Measurements from ENCODE around the gene TAS2R38. TPM values are rescaled to one million over a fixed set of nuclear protein-coding genes. Genes with fewer than 3 reads are reported as not detected.

The TAS2R38 gene
- total and polyA plus RNA-seq, 2 donors = not detected

DNA sequence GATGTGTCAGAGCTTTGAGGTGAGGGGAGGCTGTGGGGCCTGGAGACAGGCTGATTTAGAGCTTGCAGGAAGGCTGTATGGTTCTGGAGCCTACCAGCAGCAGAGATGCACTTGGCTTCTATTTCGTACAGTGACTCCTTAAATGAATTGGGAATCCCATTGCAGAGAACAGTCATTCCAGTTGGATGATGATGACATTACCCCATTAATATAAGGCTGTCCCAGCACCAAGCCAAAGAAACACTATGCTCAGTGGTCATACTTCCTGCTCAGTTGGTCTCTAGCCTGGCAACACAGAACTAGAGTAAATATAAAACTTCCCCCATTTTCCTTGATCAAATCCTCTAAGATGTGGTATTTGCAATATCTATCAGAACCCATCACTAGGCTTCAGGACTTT lies 21.1 kb downstream of the TAS2R38 start:
- Histone ChIP-seq H3K27ac (ENCODE audit: low read depth) (no peak overlapping the region), H3K36me3 (ENCODE audit: insufficient read depth) (no peaks in the 10 kb centered on the region), H3K4me1 (ENCODE audit: insufficient read depth) (no peaks in the 10 kb centered on the region), H3K4me3 (ENCODE audit: low read depth, low read length) (no peak overlapping the region)
- no peak for DNase-seq (ENCODE audit: extremely low spot score)
- WGBS = 90% methylated on average over 1 of the region's 1 CpG

DNA sequence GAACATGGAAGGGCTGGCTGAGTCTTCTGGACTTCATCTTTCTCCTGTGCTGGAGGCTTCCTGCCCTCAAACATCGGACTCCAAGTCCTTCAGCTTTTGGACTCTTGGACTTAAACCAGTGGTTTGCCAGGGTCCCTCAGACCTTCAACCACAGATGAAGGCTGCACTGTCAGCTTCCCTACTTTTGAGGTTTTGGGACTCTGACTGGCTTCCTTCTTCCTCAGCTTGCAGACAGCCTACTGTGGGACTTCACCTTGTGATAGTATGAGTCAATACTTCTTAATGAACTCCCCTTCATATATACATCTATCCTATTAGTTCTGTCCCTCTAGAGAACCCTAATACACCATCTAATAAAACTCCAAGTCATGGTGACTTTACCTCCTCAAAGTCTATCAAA lies 22.8 kb downstream of the TAS2R38 start:
- no peak overlapping the region for H3K27ac ChIP-seq (ENCODE audit: low read depth)
- 76% methylated on average over 1 of the region's 1 CpG for WGBS
- no peaks in the 10 kb centered on the region for H3K4me1 ChIP-seq (ENCODE audit: insufficient read depth)
- no peak overlapping the region for H3K4me3 ChIP-seq (ENCODE audit: low read depth, low read length)
- no peaks in the 10 kb centered on the region for H3K36me3 ChIP-seq (ENCODE audit: insufficient read depth)
- no peak for DNase-seq (ENCODE audit: extremely low spot score)

GRCh38 chr7:141949911-141950310 lies 23.7 kb downstream of the TAS2R38 start:
- Histone ChIP-seq H3K4me3 (ENCODE audit: low read depth, low read length) (no peak overlapping the region), H3K4me1 (ENCODE audit: insufficient read depth) (no peaks in the 10 kb centered on the region), H3K27ac (ENCODE audit: low read depth) (no peak overlapping the region), H3K36me3 (ENCODE audit: insufficient read depth) (no peaks in the 10 kb centered on the region)
- 76% methylated on average over 3 of the region's 3 CpGs for WGBS
- no peak for DNase-seq (ENCODE audit: extremely low spot score)

DNA sequence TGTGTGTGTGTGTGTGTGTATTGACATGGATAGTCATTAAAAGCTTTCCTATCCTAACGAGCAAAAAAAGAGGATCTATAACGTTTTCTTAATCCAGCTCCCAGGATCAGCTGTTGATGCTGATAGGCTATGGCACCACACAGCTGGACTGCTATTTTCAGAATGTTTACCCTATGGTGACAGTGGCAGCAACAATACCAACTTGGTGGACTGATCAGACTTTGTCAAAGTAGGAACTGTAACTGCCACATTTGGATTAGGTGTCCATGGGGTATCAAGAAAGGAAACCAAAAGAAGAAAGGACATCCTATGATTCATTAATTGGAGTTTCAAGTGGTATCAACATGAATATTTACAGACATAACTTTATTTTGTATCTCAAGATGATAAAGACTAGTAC lies 24.1 kb downstream of the TAS2R38 start:
- no peaks in the 10 kb centered on the region for H3K4me1 ChIP-seq (ENCODE audit: insufficient read depth)
- no peak overlapping the region for H3K4me3 ChIP-seq (ENCODE audit: low read depth, low read length)
- no peaks in the 10 kb centered on the region for H3K36me3 ChIP-seq (ENCODE audit: insufficient read depth)
- H3K27ac ChIP-seq (ENCODE audit: low read depth) = no peak overlapping the region
- DNase-seq (ENCODE audit: extremely low spot score) = no peak
- 52% methylated on average over 2 of the region's 2 CpGs for WGBS

GRCh38 chr7:141949021-141949420 lies 24.6 kb downstream of the TAS2R38 start:
- Histone ChIP-seq H3K27ac (ENCODE audit: low read depth) (no peak overlapping the region), H3K4me3 (ENCODE audit: low read depth, low read length) (no peak overlapping the region), H3K4me1 (ENCODE audit: insufficient read depth) (no peaks in the 10 kb centered on the region), H3K36me3 (ENCODE audit: insufficient read depth) (no peaks in the 10 kb centered on the region)
- WGBS = 86% methylated on average over 2 of the region's 2 CpGs
- DNase-seq (ENCODE audit: extremely low spot score) = no peak

- 80% methylated on average over 3 of the region's 3 CpGs for WGBS
- Histone ChIP-seq H3K4me3 (ENCODE audit: low read depth, low read length) (no peak within 1 kb of the TSS), H3K36me3 (ENCODE audit: insufficient read depth) (no peaks in the 10 kb centered on the region), H3K27ac (ENCODE audit: low read depth) (no peak within 1 kb of the TSS), H3K4me1 (ENCODE audit: insufficient read depth) (no peaks in the 10 kb centered on the region)
- no peak for DNase-seq (ENCODE audit: extremely low spot score)
Measured at GRCh38 chr7:141946796-141947195, 26.8 kb downstream of the TAS2R38 start, which contains the start of gene CLEC5A. TSS of gene CLEC5A (minus strand) at chr7:141946974. CDS start at chr7:141946292, 682 bp downstream.

GRCh38 chr7:141945356-141945755 lies 28.2 kb downstream of the TAS2R38 start:
- no peak overlapping the region for H3K4me3 ChIP-seq (ENCODE audit: low read depth, low read length)
- no peaks in the 10 kb centered on the region for H3K36me3 ChIP-seq (ENCODE audit: insufficient read depth)
- H3K27ac ChIP-seq (ENCODE audit: low read depth) = no peak overlapping the region
- DNase-seq (ENCODE audit: extremely low spot score) = no peak
- H3K4me1 ChIP-seq (ENCODE audit: insufficient read depth) = no peaks in the 10 kb centered on the region
- WGBS = 61% methylated on average over 3 of the region's 3 CpGs

- Histone ChIP-seq H3K4me3 (ENCODE audit: low read depth, low read length) (no peak overlapping the region), H3K4me1 (ENCODE audit: insufficient read depth) (no peaks in the 10 kb centered on the region), H3K27ac (ENCODE audit: low read depth) (no peak overlapping the region), H3K36me3 (ENCODE audit: insufficient read depth) (no peaks in the 10 kb centered on the region)
- DNase-seq (ENCODE audit: extremely low spot score) = no peak
- 71% methylated on average over 3 of the region's 3 CpGs for WGBS
Measured at GRCh38 chr7:141944811-141945210, 28.8 kb downstream of the TAS2R38 start.

- Histone ChIP-seq H3K27ac (ENCODE audit: low read depth) (no peak overlapping the region), H3K4me3 (ENCODE audit: low read depth, low read length) (no peak overlapping the region), H3K4me1 (ENCODE audit: insufficient read depth) (no peaks in the 10 kb centered on the region), H3K36me3 (ENCODE audit: insufficient read depth) (no peaks in the 10 kb centered on the region)
- DNase-seq (ENCODE audit: extremely low spot score) = no peak
- WGBS = 75% methylated on average over 1 of the region's 1 CpG
Measured at GRCh38 chr7:141943846-141944245, 29.7 kb downstream of the TAS2R38 start.

- Histone ChIP-seq H3K27ac (ENCODE audit: low read depth) (no peak overlapping the region), H3K4me3 (ENCODE audit: low read depth, low read length) (no peak overlapping the region), H3K36me3 (ENCODE audit: insufficient read depth) (no peaks in the 10 kb centered on the region), H3K4me1 (ENCODE audit: insufficient read depth) (no peaks in the 10 kb centered on the region)
- DNase-seq (ENCODE audit: extremely low spot score) = no peak
- WGBS = 88% methylated on average over 3 of the region's 3 CpGs
Measured at GRCh38 chr7:141941075-141941474, 32.5 kb downstream of the TAS2R38 start.

DNA sequence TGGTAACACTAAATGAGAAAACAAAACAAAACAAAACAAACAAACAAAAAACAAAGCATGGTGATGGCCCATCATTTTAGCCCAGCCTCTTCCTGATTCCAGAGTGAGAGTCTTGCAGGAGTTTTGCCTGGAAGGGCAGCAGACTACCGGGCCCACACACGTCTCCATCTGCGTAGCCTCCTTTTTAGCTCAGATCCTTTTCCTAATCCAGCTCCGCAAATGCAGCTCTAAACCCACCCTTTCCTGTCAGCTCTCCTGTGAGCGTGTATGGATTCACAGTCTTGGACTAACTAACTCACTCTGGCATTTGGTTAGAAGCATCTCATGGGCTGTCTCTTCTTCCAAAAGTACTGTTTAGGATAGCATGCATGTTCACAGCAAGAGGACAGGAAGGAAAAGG lies 43.4 kb downstream of the TAS2R38 start:
- H3K27ac ChIP-seq (ENCODE audit: low read depth) = no peak overlapping the region
- no peaks in the 10 kb centered on the region for H3K36me3 ChIP-seq (ENCODE audit: insufficient read depth)
- H3K4me3 ChIP-seq (ENCODE audit: low read depth, low read length) = no peak overlapping the region
- no peak for DNase-seq (ENCODE audit: extremely low spot score)
- no peaks in the 10 kb centered on the region for H3K4me1 ChIP-seq (ENCODE audit: insufficient read depth)
- WGBS = 28% methylated on average over 5 of the region's 5 CpGs

DNA sequence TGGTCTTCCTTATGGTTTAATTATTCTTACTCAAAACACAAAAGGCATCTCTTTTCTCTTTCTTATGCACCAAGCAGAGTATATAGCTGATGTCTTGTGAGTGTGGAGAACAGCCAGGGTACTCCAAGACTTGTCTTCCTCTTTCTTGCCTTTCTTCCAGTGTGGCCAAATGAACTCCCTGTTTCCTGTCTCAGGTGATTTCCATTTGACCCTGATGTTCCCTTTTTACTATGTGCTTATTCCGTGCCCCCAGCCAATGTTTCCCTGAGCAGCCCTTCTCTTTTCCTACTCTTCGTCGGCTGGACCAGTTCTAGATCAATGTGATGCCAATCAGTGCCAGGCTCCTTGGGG lies 44.8 kb downstream of the TAS2R38 start:
- Histone ChIP-seq H3K4me3 (ENCODE audit: low read depth, low read length) (no peak overlapping the region), H3K27ac (ENCODE audit: low read depth) (no peak overlapping the region), H3K4me1 (ENCODE audit: insufficient read depth) (no peaks in the 10 kb centered on the region), H3K36me3 (ENCODE audit: insufficient read depth) (no peaks in the 10 kb centered on the region)
- DNase-seq (ENCODE audit: extremely low spot score) = no peak
- WGBS = 87% methylated on average over 3 of the region's 3 CpGs

DNA sequence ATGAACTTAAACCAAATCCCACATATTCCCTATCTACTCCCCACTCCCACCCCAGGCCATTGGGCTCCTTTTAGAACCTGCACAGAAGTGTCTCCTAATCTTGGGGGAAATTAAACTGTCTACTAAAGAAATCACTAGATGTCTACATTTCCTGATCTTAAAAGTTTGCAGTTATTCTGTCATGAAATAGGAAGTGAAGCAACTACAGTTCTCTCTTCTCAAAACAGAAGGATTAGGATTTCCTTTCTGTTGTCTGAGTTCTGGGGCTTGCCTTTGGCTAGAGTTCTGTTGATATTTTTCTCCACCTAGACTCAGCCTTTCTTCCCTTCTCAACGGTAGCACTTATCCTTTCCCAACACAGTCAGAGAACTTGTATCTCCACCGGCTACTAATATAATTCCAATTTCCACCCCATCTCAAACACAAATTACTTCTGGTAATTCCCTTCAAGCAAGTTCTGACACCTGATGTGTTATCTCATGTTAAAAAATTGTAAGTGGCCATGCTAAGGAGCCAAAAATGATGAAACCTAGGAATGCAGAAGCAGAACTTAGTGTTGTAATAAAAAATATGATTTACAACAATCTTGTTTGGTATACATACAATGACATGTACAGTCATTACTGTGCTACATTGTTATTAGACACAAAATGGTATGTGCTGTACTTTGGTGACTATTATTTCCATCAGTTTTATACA lies 45.3 kb downstream of the TAS2R38 start:
- 43% methylated on average over 2 of the region's 2 CpGs for WGBS

More for the DNA sequence above, 45.3 kb downstream of the TAS2R38 start:
- Histone ChIP-seq H3K4me1 (ENCODE audit: insufficient read depth) (no peaks in the 10 kb centered on the region), H3K27ac (ENCODE audit: low read depth) (no peak overlapping the region), H3K4me3 (ENCODE audit: low read depth, low read length) (no peak overlapping the region), H3K36me3 (ENCODE audit: insufficient read depth) (no peaks in the 10 kb centered on the region)
- no peak for DNase-seq (ENCODE audit: extremely low spot score)
